ENCODE measurements around the gene KCNQ5. TPM values are rescaled to one million over a fixed set of nuclear protein-coding genes. Genes with fewer than 3 reads are reported as not detected.
"Not testable (repeated sequence)": the region's sequence is repeated elsewhere in the genome, so short reads cannot be mapped to it uniquely, and the experiment has no call there.

KCNQ5 gene
- total RNA-seq, 1 experiment from 2014 or later, result 7.8 TPM

- Histone ChIP-seq H3K36me3 (no peaks in the 10 kb centered on the region), H3K4me3 (no peak within 1 kb of the TSS), H3K27me3 (no peaks in the 10 kb centered on the region), H3K9me3 (no peaks in the 10 kb centered on the region)
- no peak for DNase-seq
Observed at GRCh38 chr6:73225396-73225795, 603.5 kb downstream of the KCNQ5 start, which contains the start of gene KHDC1L. TSS of gene KHDC1L (minus strand) at chr6:73225496. CDS start at chr6:73225408, 88 bp downstream.

GRCh38 chr6:73227606-73228255, 605.9 kb downstream of the KCNQ5 start:
- H3K4me3 ChIP-seq, result no peak overlapping the region
- no peaks in the 10 kb centered on the region for H3K9me3 ChIP-seq

GRCh38 chr6:73231986-73232391, 610.1 kb downstream of the KCNQ5 start:
- no peaks in the 10 kb centered on the region for H3K36me3 ChIP-seq
- no peaks in the 10 kb centered on the region for H3K27me3 ChIP-seq
- DNase-seq, result no peak
- H3K9me3 ChIP-seq, result no peaks in the 10 kb centered on the region
- H3K4me3 ChIP-seq, result no peak overlapping the region

More at GRCh38 chr6:73227606-73228255, 605.9 kb downstream of the KCNQ5 start:
- H3K36me3 ChIP-seq, result no peaks in the 10 kb centered on the region
- no peak for DNase-seq
- no peaks in the 10 kb centered on the region for H3K27me3 ChIP-seq

- DNase-seq, result no peak
- Histone ChIP-seq H3K36me3 (no peaks in the 10 kb centered on the region), H3K9me3 (0 out of 2 replicates have a peak, but pooled peaks cover 1% of the 10 kb centered on the region), H3K27me3 (no peaks in the 10 kb centered on the region), H3K4me3 (no peak overlapping the region)
Observed at GRCh38 chr6:73233048-73233447, 611.2 kb downstream of the KCNQ5 start.

GRCh38 chr6:73233971-73234370, 612.1 kb downstream of the KCNQ5 start:
- not testable (repeated sequence) for H3K4me3 ChIP-seq, H3K36me3 ChIP-seq, H3K9me3 ChIP-seq, H3K27me3 ChIP-seq
- DNase-seq, result peak; percentile 78

GRCh38 chr6:73234733-73235132, 612.9 kb downstream of the KCNQ5 start:
- Histone ChIP-seq H3K9me3 (0 out of 2 replicates have a peak, but pooled peaks cover 2% of the 10 kb centered on the region), H3K36me3 (no peaks in the 10 kb centered on the region), H3K4me3 (no peak overlapping the region), H3K27me3 (no peaks in the 10 kb centered on the region)
- DNase-seq, result peak; percentile 57

GRCh38 chr6:73236144-73236750, 614.4 kb downstream of the KCNQ5 start:
- Histone ChIP-seq H3K4me3 (no peak overlapping the region), H3K36me3 (no peaks in the 10 kb centered on the region), H3K27me3 (no peaks in the 10 kb centered on the region), H3K9me3 (0 out of 2 replicates have a peak, but pooled peaks cover 2% of the 10 kb centered on the region)
- DNase-seq, result peak; percentile 46

GRCh38 chr6:73240730-73241129, 618.9 kb downstream of the KCNQ5 start:
- no peaks in the 10 kb centered on the region for H3K27me3 ChIP-seq
- no peak for DNase-seq
- no peak overlapping the region for H3K4me3 ChIP-seq
- H3K36me3 ChIP-seq, result no peaks in the 10 kb centered on the region
- H3K9me3 ChIP-seq, result 0 out of 2 replicates have a peak, but pooled peaks cover 2% of the 10 kb centered on the region

- Histone ChIP-seq H3K4me3 (no peak overlapping the region), H3K9me3 (0 out of 2 replicates have a peak, but pooled peaks cover 2% of the 10 kb centered on the region)
- no peak for DNase-seq
Observed at GRCh38 chr6:73242001-73242400, 620.1 kb downstream of the KCNQ5 start.

More at GRCh38 chr6:73242001-73242400, 620.1 kb downstream of the KCNQ5 start:
- Histone ChIP-seq H3K36me3 (no peaks in the 10 kb centered on the region), H3K27me3 (no peaks in the 10 kb centered on the region)
